COLO668 (cell line): Measurements from ENCODE around the gene C2CD2.

Source experiments
- DNase-seq: peaks from one replicate; lab custom pipeline; 2025; ENCODE audit not compliant: unreplicated experiment; lab: John Stamatoyannopoulos, UW

The C2CD2 gene

GRCh38 chr21:41933313-41934079 is 20.3 kb downstream of the C2CD2 start:
- DNase-seq = no peak

- no peak for DNase-seq
Observed at GRCh38 chr21:41932576-41933312, 21.1 kb downstream of the C2CD2 start.

GRCh38 chr21:41932191-41932575 is 21.6 kb downstream of the C2CD2 start:
- DNase-seq = no peak

- DNase-seq = no peak
Observed at GRCh38 chr21:41931041-41931451, 22.8 kb downstream of the C2CD2 start.

GRCh38 chr21:41929248-41929647 is 24.6 kb downstream of the C2CD2 start:
- no peak for DNase-seq

GRCh38 chr21:41928621-41929220 is 25.1 kb downstream of the C2CD2 start:
- no peak for DNase-seq

GRCh38 chr21:41927727-41928409 is 25.9 kb downstream of the C2CD2 start:
- DNase-seq = no peak

- no peak for DNase-seq
Observed at GRCh38 chr21:41926807-41927171, 27.0 kb downstream of the C2CD2 start.

GRCh38 chr21:41926117-41926806 is 27.6 kb downstream of the C2CD2 start:
- DNase-seq = no peak

GRCh38 chr21:41925767-41926116 is 28.1 kb downstream of the C2CD2 start:
- DNase-seq = no peak

- DNase-seq = no peak
Observed at GRCh38 chr21:41924368-41924754, 29.5 kb downstream of the C2CD2 start.

GRCh38 chr21:41923631-41924367 is 30.0 kb downstream of the C2CD2 start:
- no peak for DNase-seq

GRCh38 chr21:41923186-41923585 is 30.6 kb downstream of the C2CD2 start:
- DNase-seq = no peak

GRCh38 chr21:41921021-41921420 is 32.8 kb downstream of the C2CD2 start:
- DNase-seq = no peak

- no peak for DNase-seq
Observed at GRCh38 chr21:41920476-41920875, 33.3 kb downstream of the C2CD2 start.

GRCh38 chr21:41919666-41920398 is 34.0 kb downstream of the C2CD2 start:
- no peak for DNase-seq

- no peak for DNase-seq
Observed at GRCh38 chr21:41918561-41919358, 35.1 kb downstream of the C2CD2 start.

- DNase-seq = no peak
Observed at GRCh38 chr21:41917531-41917930, 36.3 kb downstream of the C2CD2 start.

- DNase-seq = no peak
Observed at GRCh38 chr21:41916888-41917433, 36.9 kb downstream of the C2CD2 start.
